ENCODE results near the gene SNX18. TPM values are rescaled to one million over a fixed set of nuclear protein-coding genes. Genes with fewer than 3 reads are reported as not detected.
"Not testable (repeated sequence)": the region's sequence is repeated elsewhere in the genome, so short reads cannot be mapped to it uniquely, and the experiment has no call there.

Gene SNX18
- total and polyA plus RNA-seq, 2 donors (not counting 1 experiment from before 2014, with no cell fraction given), result 10.6 to 31.6 TPM

GRCh38 chr5:54489648-54489979 is 27.9 kb upstream of the SNX18 start:
- H3K9me3 ChIP-seq (ENCODE audit: control extremely low read depth in 1 of 3, control insufficient read depth in 2 of 3, insufficient read depth in 1 of 3, low read length in 2 of 3); H3K27ac ChIP-seq (ENCODE audit: low read length in 2 of 2); H4K20me1 ChIP-seq (ENCODE audit: control insufficient read depth, insufficient read depth, low read length, poor library complexity, severe bottlenecking); H3K36me3 ChIP-seq (replicated peaks in 1 of 2; ENCODE audit: control extremely low read depth in 1 of 2, control insufficient read depth in 1 of 2, extremely low read depth in 1 of 2, insufficient read depth in 2 of 2, low read length in 1 of 2); H2AFZ ChIP-seq (ENCODE audit: insufficient read depth, low read depth, low read length, poor library complexity, severe bottlenecking); H3K9ac ChIP-seq (ENCODE audit: low read length); POLR2A ChIA-PET; DNase-seq; H3K4me1 Mint-ChIP-seq; H3K9me3 Mint-ChIP-seq (ENCODE audit: insufficient read depth); H3K4me1 ChIP-seq (ENCODE audit: control insufficient read depth in 2 of 2, insufficient read depth in 2 of 2, low read length in 2 of 2); ATAC-seq (ENCODE audit: low read depth); H3K27me3 Mint-ChIP-seq; H3K27me3 ChIP-seq (replicated peaks in 1 of 4; ENCODE audit: control extremely low read depth in 1 of 4, control insufficient read depth in 3 of 4, insufficient read depth in 4 of 4, low read length in 3 of 4); H3K4me3 Mint-ChIP-seq; H3K27ac Mint-ChIP-seq; H3K79me2 ChIP-seq (ENCODE audit: control insufficient read depth, insufficient read depth, low read length); H3K4me2 ChIP-seq (replicated peaks; ENCODE audit: low read depth, low read length, poor library complexity, severe bottlenecking); H3K4me3 ChIP-seq (ENCODE audit: control extremely low read depth in 1 of 5, extremely low read depth in 1 of 5, insufficient read depth in 1 of 5, low read depth in 2 of 5, low read length in 4 of 5): not testable (repeated sequence)
- peak; percentile 50 for TF ChIP-seq CTCF (IDR thresholded peaks at IDR 0.05)
- 33% methylated on average over 1 of the region's 2 CpGs for WGBS (ENCODE audit: insufficient coverage)
- CTCF ChIA-PET, result interaction anchor here (0.6 to 4.0 kb wide), 29 partner anchors 9 to 646 kb away, joined by 3 to 25 read pairs (median 5); partner anchors contain the start of gene SNX18
- intact Hi-C loops (cut with micrococcal nuclease), result loop anchor here (2.0 kb wide), 1 partner anchor 247 kb away; no protein-coding TSS in a partner anchor

- Mint-ChIP-seq H3K27me3 (peaks cover 5% of the 10 kb centered on the region), H3K4me1 (no peaks in the 10 kb centered on the region), H3K9me3 (ENCODE audit: insufficient read depth) (no peaks in the 10 kb centered on the region), H3K4me3 (no peak overlapping the region), H3K27ac (no peak overlapping the region)
- H3K27me3 ChIP-seq (replicated peaks in 1 of 4; ENCODE audit: control extremely low read depth in 1 of 4, control insufficient read depth in 3 of 4, insufficient read depth in 4 of 4, low read length in 3 of 4), result peaks cover 0 to 5% (median 0%) of the 10 kb centered on the region in 4 experiments
- DNase-seq (no peak), ATAC-seq (ENCODE audit: low read depth) (no peak)
- no peaks in the 10 kb centered on the region for H3K9me3 ChIP-seq (ENCODE audit: control extremely low read depth in 1 of 3, control insufficient read depth in 2 of 3, insufficient read depth in 1 of 3, low read length in 2 of 3)
- H3K36me3 ChIP-seq (replicated peaks in 1 of 2; ENCODE audit: control extremely low read depth in 1 of 2, control insufficient read depth in 1 of 2, extremely low read depth in 1 of 2, insufficient read depth in 2 of 2, low read length in 1 of 2), result no peaks in the 10 kb centered on the region
- no peaks in the 10 kb centered on the region for H3K4me1 ChIP-seq (ENCODE audit: control insufficient read depth in 2 of 2, insufficient read depth in 2 of 2, low read length in 2 of 2)
- ChIA-PET CTCF (interaction anchor here (2.8 to 4.0 kb wide), 3 partner anchors 11 to 248 kb away, joined by 15 to 23 read pairs (median 19); no protein-coding TSS in a partner anchor), POLR2A (no interaction called here)
- intact Hi-C loops (cut with micrococcal nuclease), result no loop called here
- H3K9ac ChIP-seq (ENCODE audit: low read length), result no peak overlapping the region
- H3K27ac ChIP-seq (ENCODE audit: low read length in 2 of 2), result no peak overlapping the region
- no peak overlapping the region for H3K4me3 ChIP-seq (ENCODE audit: control extremely low read depth in 1 of 5, extremely low read depth in 1 of 5, insufficient read depth in 1 of 5, low read depth in 2 of 5, low read length in 4 of 5)
- H2AFZ ChIP-seq (ENCODE audit: insufficient read depth, low read depth, low read length, poor library complexity, severe bottlenecking), result no peak overlapping the region
- TF ChIP-seq EZH2 (IDR thresholded peaks at IDR 0.05; ENCODE audit: borderline replicate concordance, insufficient read depth, low read depth, low read length, poor library complexity, severe bottlenecking) (no peak), CTCF (IDR thresholded peaks at IDR 0.05) (no peak)
- no peaks in the 10 kb centered on the region for H3K79me2 ChIP-seq (ENCODE audit: control insufficient read depth, insufficient read depth, low read length)
- H4K20me1 ChIP-seq (ENCODE audit: control insufficient read depth, insufficient read depth, low read length, poor library complexity, severe bottlenecking), result no peaks in the 10 kb centered on the region
- WGBS (ENCODE audit: insufficient coverage), result no CpG with 5 or more reads among the region's 1 CpG
- H3K4me2 ChIP-seq (replicated peaks; ENCODE audit: low read depth, low read length, poor library complexity, severe bottlenecking), result no peak overlapping the region
Observed at GRCh38 chr5:54491326-54491725, 26.2 kb upstream of the SNX18 start.
